H1 (cell line): ENCODE data around the gene CD244. TPM values are rescaled to one million over a fixed set of nuclear protein-coding genes. Genes with fewer than 3 reads are reported as not detected.

Experiments used
- EZH2 ChIP-seq: fragments of 200-600 bp; sonication (generic); IDR thresholded peaks from 2 replicates; pipeline ENCODE4 v1.7.1; 2012; ENCODE audit warnings: low read depth, mild to moderate bottlenecking, moderate library complexity, low read length, inconsistent platforms; ENCODE audit not compliant: severe bottlenecking
- KDM5A ChIP-seq: fragments of 200-600 bp; IDR thresholded peaks from 2 replicates; pipeline ENCODE4 v1.7.1; 2012; ENCODE audit warnings: mild to moderate bottlenecking, low read length, inconsistent platforms, mixed read lengths
- NANOG ChIP-seq: IDR thresholded peaks from 2 replicates; pipeline ENCODE4 v1.6.1; 2011; ENCODE audit warnings: low read length, low read depth, mild to moderate bottlenecking, inconsistent platforms; ENCODE audit not compliant: insufficient read depth, poor library complexity, severe bottlenecking
- POLR2A ChIP-seq, 2 experiments: IDR thresholded peaks; 1 replicate in 1 of 2; 2 replicates in 1 of 2; pipeline ENCODE4 v1.6.1; 2011; ENCODE audit warnings: low read depth in 2 of 2, low read length in 2 of 2, mild to moderate bottlenecking in 2 of 2; ENCODE audit errors: control extremely low read depth in 1 of 2
- SIX5 ChIP-seq: IDR thresholded peaks from 2 replicates; pipeline ENCODE4 v1.6.1; 2011; ENCODE audit warnings: mild to moderate bottlenecking, low read depth, low read length
- polyA plus RNA-seq, 7 experiments: library from polyadenylated mRNA; depleted of rRNA in 3 of 7; stranded (reverse) in 5 of 7; unstranded in 2 of 7; fragments of >200 nt in 5 of 7; fragments of 200-250 nt in 2 of 7; gene quantifications; 1 replicate in 5 of 7; 2 replicates in 1 of 7; 4 replicates in 1 of 7; pipeline versions ENCODE4 v1.2.1 to v1.2.3, GENCODE V29; 2011 to 2013; ENCODE audit warnings: missing spikeins in 2 of 7, mixed read lengths in 2 of 7
- total RNA-seq: library from RNA; stranded (reverse); fragmentation: NEBNext Ultra II Directional; extraction: Animal tissue kit (Norgen Biotek cat#: 25700); gene quantifications from 2 replicates; pipeline ENCODE4 v1.2.1, GENCODE V29; 2021

The CD244 gene
- total and polyA plus RNA-seq, 2 of the 8 experiments (the other 6 are each of a cell fraction or from before 2014, with no cell fraction given): not detected

DNA sequence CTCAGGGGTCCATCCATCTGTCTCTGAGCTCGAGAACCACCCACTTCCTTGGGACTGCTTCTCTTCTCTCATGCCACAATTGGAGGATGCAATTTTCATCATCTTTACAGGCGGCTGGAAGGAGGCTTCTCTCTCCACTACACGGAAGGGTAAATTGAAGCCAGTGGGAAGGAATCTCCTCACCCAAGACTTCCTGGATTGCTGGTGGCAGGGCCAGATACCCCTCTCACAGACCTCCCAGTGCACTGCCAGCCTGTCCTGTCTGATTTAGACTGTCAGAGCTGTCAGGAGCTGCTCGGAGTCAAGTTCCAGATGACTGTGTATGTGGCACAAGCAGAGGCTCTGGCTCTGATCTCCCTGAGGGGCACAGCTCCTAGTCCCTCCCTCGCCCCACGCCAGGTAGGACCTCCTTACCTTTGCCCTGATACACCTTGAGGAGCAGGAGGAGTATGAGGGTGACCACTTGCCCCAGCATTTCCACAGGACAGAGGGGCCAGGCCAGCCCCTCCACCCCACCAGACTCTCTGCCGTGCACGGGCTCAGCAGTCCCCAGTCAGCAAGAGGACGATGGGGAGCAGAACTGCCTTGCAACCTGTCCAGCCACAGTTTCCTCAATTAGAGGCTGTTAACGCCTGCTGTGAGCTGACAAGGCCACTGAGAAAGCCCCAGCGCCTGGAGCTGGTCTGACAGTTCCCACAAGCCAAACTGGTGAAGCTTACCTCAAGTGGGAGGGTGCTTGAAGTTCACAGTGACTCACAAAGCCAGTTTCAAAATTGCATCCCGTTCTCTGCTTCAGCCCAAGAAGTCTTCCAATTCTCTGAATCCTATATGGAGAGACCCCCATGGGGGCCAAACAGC lies at the start of gene CD244 (continued):
- TF ChIP-seq SIX5 (no peak), NANOG (no peak), EZH2 (no peak), KDM5A (no peak), POLR2A (IDR thresholded peaks at IDR 0.05; ENCODE audit: control extremely low read depth in 1 of 2, low read depth in 2 of 2, low read length in 2 of 2) (no peak)
